Memory B cell (primary cell): ENCODE measurements around the gene FGL2.
"Not testable (repeated sequence)": the region's sequence is repeated elsewhere in the genome, so short reads cannot be mapped to it uniquely, and the experiment has no call there.

Experiments
- ATAC-seq: fragments of 150-1000 bp; cut with Tn5 transposase; 2 replicates; pipeline ENCODE4 v1.10.0; 2021; ENCODE audit warnings: low read depth, mild to moderate bottlenecking, moderate library complexity
- DNase-seq, 2 donors: peaks; one replicate each; pipeline ENCODE4 v3.0.0; 2022; ENCODE audit warnings: low spot score in 2 of 2
- H3K27ac Mint-ChIP-seq: one replicate; pipeline ENCODE4 v1.8.0; 2022; ENCODE audit warnings: mild to moderate bottlenecking, moderate library complexity, mixed read lengths
- H3K27me3 Mint-ChIP-seq: one replicate; pipeline ENCODE4 v1.8.0; 2022; ENCODE audit warnings: mixed read lengths
- H3K36me3 Mint-ChIP-seq: one replicate; pipeline ENCODE4 v1.8.0; 2022; ENCODE audit warnings: mild to moderate bottlenecking, mixed read lengths
- H3K4me1 Mint-ChIP-seq: one replicate; pipeline ENCODE4 v1.8.0; 2022; ENCODE audit warnings: mixed read lengths
- H3K4me3 Mint-ChIP-seq: one replicate; pipeline ENCODE4 v1.8.0; 2022; ENCODE audit warnings: mild to moderate bottlenecking, moderate library complexity, mixed read lengths
- H3K9me3 Mint-ChIP-seq: one replicate; pipeline ENCODE4 v1.8.0; 2022; ENCODE audit warnings: mixed read lengths

Gene FGL2

GRCh38 chr7:77157034-77157433 is 42.6 kb downstream of the FGL2 start:
- not testable (repeated sequence) for H3K4me1 Mint-ChIP-seq, H3K36me3 Mint-ChIP-seq, H3K27me3 Mint-ChIP-seq, H3K9me3 Mint-ChIP-seq, DNase-seq, H3K4me3 Mint-ChIP-seq
- ATAC-seq: peak; percentile 25
- peak overlapping the region; percentile 81 for H3K27ac Mint-ChIP-seq

- H3K36me3 Mint-ChIP-seq, H3K9me3 Mint-ChIP-seq, H3K27me3 Mint-ChIP-seq, H3K4me1 Mint-ChIP-seq, H3K4me3 Mint-ChIP-seq, ATAC-seq, DNase-seq: not testable (repeated sequence)
- H3K27ac Mint-ChIP-seq: peak overlapping the region; percentile 60
These were observed 43.8 kb downstream of the FGL2 start for GRCh38 chr7:77155601-77156377.

- H3K9me3 Mint-ChIP-seq, H3K4me1 Mint-ChIP-seq, H3K4me3 Mint-ChIP-seq, DNase-seq, H3K36me3 Mint-ChIP-seq, H3K27me3 Mint-ChIP-seq: not testable (repeated sequence)
- ATAC-seq: peak; percentile 80
- peak overlapping the region; percentile 60 for H3K27ac Mint-ChIP-seq
These were observed 44.6 kb downstream of the FGL2 start for GRCh38 chr7:77154917-77155464.

- H3K27ac Mint-ChIP-seq, H3K4me3 Mint-ChIP-seq, DNase-seq, H3K9me3 Mint-ChIP-seq, H3K4me1 Mint-ChIP-seq, H3K36me3 Mint-ChIP-seq, H3K27me3 Mint-ChIP-seq, ATAC-seq: not testable (repeated sequence)
These were observed 47.4 kb downstream of the FGL2 start for GRCh38 chr7:77152232-77152631.
